Urothelium cell line (cell line): ENCODE results near the gene CFD.
"Not testable (repeated sequence)": the region's sequence is repeated elsewhere in the genome, so short reads cannot be mapped to it uniquely, and the experiment has no call there.

Source experiments
- DNase-seq: peaks from one replicate; pipeline ENCODE4 v3.0.0; 2011; ENCODE audit warnings: low spot score, mixed read lengths
- FAIRE-seq: peaks from 2 replicates; lab custom pipeline; 2011; peaks lifted over from hg19 to GRCh38; lab: Jason Lieb, UNC

The CFD gene

GRCh38 chr19:852136-853013, 7.1 kb upstream of the CFD start, which contains the start of gene ELANE:
Gene ELANE, plus strand, starts transcription at chr19:852303. Its CDS starts 26 bp downstream, at chr19:852329.
- no peak for FAIRE-seq
- no peak for DNase-seq

- FAIRE-seq (no peak), DNase-seq (no peak)
Observed at GRCh38 chr19:853014-853585, 6.4 kb upstream of the CFD start.

- not testable (repeated sequence) for DNase-seq, FAIRE-seq
Observed at GRCh38 chr19:853614-854220, 5.7 kb upstream of the CFD start.

- no peak for DNase-seq
- no peak for FAIRE-seq
Observed at GRCh38 chr19:854549-854948, 4.9 kb upstream of the CFD start.

GRCh38 chr19:855142-855541, 4.3 kb upstream of the CFD start:
- no peak for DNase-seq
- no peak for FAIRE-seq

- FAIRE-seq (no peak), DNase-seq (no peak)
Observed at GRCh38 chr19:855566-856120, 3.8 kb upstream of the CFD start.

- FAIRE-seq (no peak), DNase-seq (no peak)
Observed at GRCh38 chr19:858284-858683, 1.2 kb upstream of the CFD start.

- no peak for DNase-seq
- FAIRE-seq = no peak
Observed at GRCh38 chr19:861141-861755, 1.8 kb downstream of the CFD start.

GRCh38 chr19:861756-862580, 2.5 kb downstream of the CFD start:
- FAIRE-seq (no peak), DNase-seq (peak; percentile 39)

GRCh38 chr19:862581-863314, 3.3 kb downstream of the CFD start:
- FAIRE-seq (no peak), DNase-seq (peak; percentile 21)

- no peak for FAIRE-seq
- no peak for DNase-seq
Observed at GRCh38 chr19:863315-863620, 3.8 kb downstream of the CFD start.

GRCh38 chr19:866769-867300, 7.4 kb downstream of the CFD start:
- DNase-seq (no peak), FAIRE-seq (no peak)

GRCh38 chr19:867301-867793, 7.9 kb downstream of the CFD start:
- DNase-seq (no peak), FAIRE-seq (no peak)

GRCh38 chr19:867855-868457, 8.5 kb downstream of the CFD start:
- FAIRE-seq = no peak
- no peak for DNase-seq

GRCh38 chr19:868458-869244, 9.2 kb downstream of the CFD start:
- no peak for DNase-seq
- no peak for FAIRE-seq

- FAIRE-seq = no peak
Observed at GRCh38 chr19:869245-870177, 10.0 kb downstream of the CFD start.

GRCh38 chr19:870314-870713, 10.8 kb downstream of the CFD start:
- DNase-seq = no peak
- FAIRE-seq = no peak

More at GRCh38 chr19:869245-870177, 10.0 kb downstream of the CFD start:
- peak; percentile 66 for DNase-seq
